Hepatocyte (in vitro differentiated cells): Measurements from ENCODE around the gene IPO8. TPM values are rescaled to one million over a fixed set of nuclear protein-coding genes. Genes with fewer than 3 reads are reported as not detected.
"Not testable (repeated sequence)": the region's sequence is repeated elsewhere in the genome, so short reads cannot be mapped to it uniquely, and the experiment has no call there.

Source experiments
- DNase-seq: peaks from one replicate; pipeline ENCODE4 v3.0.0-alpha.2; 2016; ENCODE audit warnings: low spot score
- H2AFZ ChIP-seq: fragments of 200-600 bp; sonication (generic); 2 replicates; pipeline ENCODE4 v1.6.0; 2016; ENCODE audit warnings: antibody characterized with exemption, mild to moderate bottlenecking
- H3K27ac ChIP-seq: fragments of 200-600 bp; sonication (generic); 2 replicates; pipeline ENCODE4 v1.5.1; 2016; ENCODE audit warnings: mild to moderate bottlenecking
- H3K27me3 ChIP-seq: fragments of 200-600 bp; sonication (generic); 2 replicates; pipeline ENCODE4 v1.6.1; 2016
- H3K36me3 ChIP-seq: fragments of 200-600 bp; sonication (generic); replicated peaks from 2 replicates; pipeline ENCODE4 v1.5.1; 2016; ENCODE audit warnings: low read depth; ENCODE audit not compliant: insufficient read depth
- H3K4me1 ChIP-seq: fragments of 200-600 bp; sonication (generic); 2 replicates; pipeline ENCODE4 v1.5.1; 2016; ENCODE audit warnings: mild to moderate bottlenecking, moderate library complexity; ENCODE audit not compliant: insufficient read depth
- H3K4me2 ChIP-seq: fragments of 200-600 bp; sonication (generic); 2 replicates; pipeline ENCODE4 v1.6.0; 2016
- H3K4me3 ChIP-seq: fragments of 200-600 bp; sonication (generic); 2 replicates; pipeline ENCODE4 v1.5.1; 2016; ENCODE audit warnings: mild to moderate bottlenecking
- H3K79me2 ChIP-seq: fragments of 200-600 bp; sonication (generic); 2 replicates; pipeline ENCODE4 v1.6.0; 2017; ENCODE audit warnings: mild to moderate bottlenecking
- H3K9me2 ChIP-seq: fragments of 200-600 bp; sonication (generic); replicated peaks from 2 replicates; pipeline ENCODE4 v1.6.0; 2017; ENCODE audit warnings: mild to moderate bottlenecking; ENCODE audit not compliant: insufficient read depth
- H3K9me3 ChIP-seq: fragments of 200-600 bp; sonication (generic); 2 replicates; pipeline ENCODE4 v1.5.1; 2016; ENCODE audit warnings: low read depth, mild to moderate bottlenecking
- H4K20me1 ChIP-seq: fragments of 200-600 bp; sonication (generic); 2 replicates; pipeline ENCODE4 v1.6.0; 2016; ENCODE audit warnings: mild to moderate bottlenecking; ENCODE audit not compliant: insufficient read depth, poor library complexity, severe bottlenecking
- CTCF ChIP-seq: fragments of 200-600 bp; sonication (generic); IDR thresholded peaks from 2 replicates; pipeline ENCODE4 v1.5.1; 2016; ENCODE audit warnings: antibody characterized with exemption, mild to moderate bottlenecking; ENCODE audit not compliant: poor library complexity
- EZH2 ChIP-seq: fragments of 200-600 bp; sonication (generic); IDR thresholded peaks from 2 replicates; pipeline ENCODE4 v1.6.1; 2016; ENCODE audit warnings: antibody characterized with exemption, mild to moderate bottlenecking, borderline replicate concordance
- EZH2phosphoT487 ChIP-seq: fragments of 200-600 bp; sonication (generic); IDR thresholded peaks from one replicate; pipeline ENCODE4 v1.6.1; 2018; ENCODE audit warnings: antibody characterized with exemption, mild to moderate bottlenecking, low read depth, moderate library complexity; ENCODE audit not compliant: unreplicated experiment, severe bottlenecking
- WGBS: methylation state at CpG from one replicate; pipeline ENCODE4 v1.1.6; 2016; ENCODE audit warnings: low lambda C conversion rate; ENCODE audit errors: missing lambda C conversion rate; 5-methylcytosine and 5-hydroxymethylcytosine counted together
- polyA plus RNA-seq: library from polyadenylated mRNA; unstranded; fragments of >200 nt; fragmentation: Nextera tagmentation; extraction: Ambion mirVana; gene quantifications from 2 replicates; pipeline ENCODE4 v1.2.1, GENCODE V29; 2016
- total RNA-seq: library from RNA; depleted of rRNA; stranded (reverse); fragments of >200 nt; gene quantifications from 2 replicates; pipeline ENCODE4 v1.2.3, GENCODE V29; 2014

Gene IPO8
- total and polyA plus RNA-seq, 2 experiments from 2014 or later: 7.3 to 26.3 TPM

GRCh38 chr12:30626847-30627246 is 68.8 kb downstream of the IPO8 start:
- no peaks in the 10 kb centered on the region for H4K20me1 ChIP-seq
- no peaks in the 10 kb centered on the region for H3K9me2 ChIP-seq
- no peaks in the 10 kb centered on the region for H3K9me3 ChIP-seq
- no peaks in the 10 kb centered on the region for H3K27me3 ChIP-seq
- no peak overlapping the region for H2AFZ ChIP-seq
- DNase-seq: no peak
- H3K79me2 ChIP-seq: no peaks in the 10 kb centered on the region
- H3K36me3 ChIP-seq: no peaks in the 10 kb centered on the region
- TF ChIP-seq EZH2phosphoT487: no peak
- TF ChIP-seq CTCF: no peak
- TF ChIP-seq EZH2: no peak
- H3K4me3 ChIP-seq: no peak overlapping the region
- no peak overlapping the region for H3K27ac ChIP-seq
- 98% methylated on average over 3 of the region's 3 CpGs for WGBS
- no peak overlapping the region for H3K4me2 ChIP-seq
- no peaks in the 10 kb centered on the region for H3K4me1 ChIP-seq

DNA sequence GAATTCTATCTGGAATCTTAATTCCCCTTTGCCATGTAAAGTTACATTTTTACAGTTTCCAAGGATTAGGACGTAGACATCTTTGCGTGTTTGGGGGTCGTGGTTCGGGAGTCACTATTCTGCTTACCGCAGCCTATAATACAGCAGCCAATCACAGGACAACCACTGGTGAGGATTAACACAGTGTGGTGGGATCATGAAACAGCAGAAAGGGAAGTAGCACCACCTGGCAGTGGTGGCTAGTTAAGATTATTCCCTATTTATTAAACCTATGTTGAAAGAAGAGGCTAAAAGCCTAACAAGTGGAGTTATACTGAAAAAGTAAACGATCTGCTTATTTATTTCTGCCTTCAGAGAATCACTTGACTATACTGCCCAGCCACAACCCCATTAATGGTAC is 71.7 kb downstream of the IPO8 start:
- 89% methylated on average over 6 of the region's 6 CpGs for WGBS
- Histone ChIP-seq H3K9me2 (no peaks in the 10 kb centered on the region), H3K27me3 (no peaks in the 10 kb centered on the region), H3K79me2 (no peaks in the 10 kb centered on the region), H2AFZ (no peak overlapping the region), H3K27ac (no peak overlapping the region), H3K4me3 (no peak overlapping the region), H4K20me1 (no peaks in the 10 kb centered on the region), H3K4me2 (no peak overlapping the region), H3K4me1 (no peaks in the 10 kb centered on the region), H3K36me3 (no peaks in the 10 kb centered on the region), H3K9me3 (no peaks in the 10 kb centered on the region)
- no peak for DNase-seq
- TF ChIP-seq EZH2phosphoT487: no peak
- TF ChIP-seq CTCF: no peak
- no peak for TF ChIP-seq EZH2

DNA sequence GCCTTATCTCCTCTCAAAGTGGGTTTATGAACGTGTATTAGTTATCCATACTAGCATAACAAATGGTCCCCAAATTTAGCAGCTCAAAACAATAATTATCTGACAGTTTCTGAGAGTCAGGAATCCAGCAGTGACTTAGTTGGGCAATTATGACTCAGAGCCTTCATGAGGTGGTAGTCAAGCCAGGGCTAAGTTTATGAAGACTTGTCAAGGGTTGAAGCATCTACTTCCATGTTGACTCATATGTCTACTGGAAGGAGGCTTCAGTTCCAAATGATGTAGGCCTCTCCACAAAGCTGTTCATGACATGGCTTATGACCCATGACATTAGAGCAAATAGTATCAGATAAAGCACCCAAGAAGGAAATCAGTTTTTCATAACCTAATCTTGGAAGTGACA is 73.2 kb downstream of the IPO8 start:
- H3K9me3 ChIP-seq: no peaks in the 10 kb centered on the region
- H4K20me1 ChIP-seq: no peaks in the 10 kb centered on the region
- H3K27me3 ChIP-seq: no peaks in the 10 kb centered on the region
- no peaks in the 10 kb centered on the region for H3K9me2 ChIP-seq
- no peak overlapping the region for H2AFZ ChIP-seq
- DNase-seq: no peak
- no peaks in the 10 kb centered on the region for H3K4me1 ChIP-seq
- H3K27ac ChIP-seq: no peak overlapping the region
- H3K36me3 ChIP-seq: no peaks in the 10 kb centered on the region
- 90% methylated on average over 1 of the region's 1 CpG for WGBS
- no peak overlapping the region for H3K4me3 ChIP-seq
- H3K79me2 ChIP-seq: no peaks in the 10 kb centered on the region
- H3K4me2 ChIP-seq: no peak overlapping the region
- TF ChIP-seq CTCF (no peak), EZH2 (no peak), EZH2phosphoT487 (no peak)

GRCh38 chr12:30621663-30622241 is 73.9 kb downstream of the IPO8 start:
- not testable (repeated sequence) for H3K36me3 ChIP-seq, H3K27me3 ChIP-seq
- WGBS: 92% methylated on average over 3 of the region's 4 CpGs

More at GRCh38 chr12:30621663-30622241, 73.9 kb downstream of the IPO8 start:
- not testable (repeated sequence) for H3K4me2 ChIP-seq, DNase-seq, H3K9me3 ChIP-seq, H3K79me2 ChIP-seq, H3K4me1 ChIP-seq, H4K20me1 ChIP-seq, H3K4me3 ChIP-seq, H3K27ac ChIP-seq, H3K9me2 ChIP-seq, H2AFZ ChIP-seq
